Astrocyte (in vitro differentiated cells and primary cell): ENCODE results near the gene MYO16.

Source experiments
- EZH2 ChIP-seq: IDR thresholded peaks from 2 replicates; pipeline ENCODE4 v1.6.1; 2012; ENCODE audit warnings: mild to moderate bottlenecking, low read length, inconsistent platforms; ENCODE audit not compliant: insufficient read depth
- TF ChIP-seq, protein P1 (sequence below): IDR thresholded peaks from 2 replicates; pipeline ENCODE4 v1.5.1; 2011; ENCODE audit warnings: low read depth, mild to moderate bottlenecking, inconsistent platforms, low read length, moderate library complexity; ENCODE audit not compliant: insufficient read depth

DNA sequence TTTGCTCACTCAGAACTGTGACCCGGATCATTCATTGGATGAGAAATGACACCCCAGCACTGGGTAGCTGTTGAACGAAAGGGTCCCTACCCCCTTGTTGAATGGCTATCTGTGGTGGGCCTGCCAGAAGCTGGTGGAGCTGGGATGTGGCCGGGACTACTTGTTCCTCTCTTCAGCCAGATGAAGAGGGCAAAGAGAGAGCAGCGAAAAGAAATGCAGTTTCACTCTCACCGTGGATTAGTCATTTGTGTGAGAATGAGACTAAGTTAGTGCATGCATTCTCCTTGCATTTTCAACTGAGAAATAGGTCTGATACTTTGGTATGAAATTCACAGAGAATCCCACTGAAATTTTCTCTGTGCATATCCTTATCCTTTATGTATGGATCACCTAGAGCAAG is 603.9 kb downstream of the MYO16 start:
- TF ChIP-seq, protein P1, sequence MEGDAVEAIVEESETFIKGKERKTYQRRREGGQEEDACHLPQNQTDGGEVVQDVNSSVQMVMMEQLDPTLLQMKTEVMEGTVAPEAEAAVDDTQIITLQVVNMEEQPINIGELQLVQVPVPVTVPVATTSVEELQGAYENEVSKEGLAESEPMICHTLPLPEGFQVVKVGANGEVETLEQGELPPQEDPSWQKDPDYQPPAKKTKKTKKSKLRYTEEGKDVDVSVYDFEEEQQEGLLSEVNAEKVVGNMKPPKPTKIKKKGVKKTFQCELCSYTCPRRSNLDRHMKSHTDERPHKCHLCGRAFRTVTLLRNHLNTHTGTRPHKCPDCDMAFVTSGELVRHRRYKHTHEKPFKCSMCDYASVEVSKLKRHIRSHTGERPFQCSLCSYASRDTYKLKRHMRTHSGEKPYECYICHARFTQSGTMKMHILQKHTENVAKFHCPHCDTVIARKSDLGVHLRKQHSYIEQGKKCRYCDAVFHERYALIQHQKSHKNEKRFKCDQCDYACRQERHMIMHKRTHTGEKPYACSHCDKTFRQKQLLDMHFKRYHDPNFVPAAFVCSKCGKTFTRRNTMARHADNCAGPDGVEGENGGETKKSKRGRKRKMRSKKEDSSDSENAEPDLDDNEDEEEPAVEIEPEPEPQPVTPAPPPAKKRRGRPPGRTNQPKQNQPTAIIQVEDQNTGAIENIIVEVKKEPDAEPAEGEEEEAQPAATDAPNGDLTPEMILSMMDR = no peak
- no peak for TF ChIP-seq EZH2
